ENCODE data around the gene JCAD.
A peak's percentile ranks its signal among the peaks of the same experiment; 100 is the strongest.
"Not testable (repeated sequence)": the region's sequence is repeated elsewhere in the genome, so short reads cannot be mapped to it uniquely, and the experiment has no call there.

JCAD gene
- total RNA-seq, result 0 to 5.2 (median 0) reads per million in 17 experiments

- DNase-seq, result peak; percentile 28 to 72 (median 50)
Observed at GRCh38 chr10:30059209-30060107, at the start of gene JCAD. Gene JCAD, minus strand, starts transcription at chr10:30059586. Its CDS starts 11,774 bp downstream, at chr10:30047812.

- DNase-seq, result no peak
Observed at GRCh38 chr10:30106987-30107386, 47.6 kb upstream of the JCAD start.

GRCh38 chr10:30103595-30104320, 44.4 kb upstream of the JCAD start:
- DNase-seq, result peak in 3 of 4 experiments; percentile 11 to 17 (median 14)

GRCh38 chr10:30099706-30100105, 40.3 kb upstream of the JCAD start:
- DNase-seq, result not testable (repeated sequence)

- DNase-seq, result no peak
Observed at GRCh38 chr10:30099101-30099500, 39.7 kb upstream of the JCAD start.

GRCh38 chr10:30098629-30099028, 39.2 kb upstream of the JCAD start:
- DNase-seq, result peak in 3 of 4 experiments; percentile 24 to 54 (median 51)

- DNase-seq, result no peak
Observed at GRCh38 chr10:30096564-30096963, 37.2 kb upstream of the JCAD start.

- DNase-seq, result no peak
Observed at GRCh38 chr10:30095631-30096422, 36.4 kb upstream of the JCAD start.

GRCh38 chr10:30094601-30095000, 35.2 kb upstream of the JCAD start:
- DNase-seq, result no peak

- no peak for DNase-seq
Observed at GRCh38 chr10:30093303-30093950, 34.0 kb upstream of the JCAD start.

- no peak for DNase-seq
Observed at GRCh38 chr10:30092151-30092790, 32.9 kb upstream of the JCAD start.

- no peak for DNase-seq
Observed at GRCh38 chr10:30091136-30091535, 31.8 kb upstream of the JCAD start.

GRCh38 chr10:30088178-30088577, 28.8 kb upstream of the JCAD start:
- no peak for DNase-seq

GRCh38 chr10:30083934-30084333, 24.5 kb upstream of the JCAD start:
- no peak for DNase-seq

- no peak for DNase-seq
Observed at GRCh38 chr10:30081182-30081581, 21.8 kb upstream of the JCAD start.

GRCh38 chr10:30080161-30080560, 20.8 kb upstream of the JCAD start:
- no peak for DNase-seq

GRCh38 chr10:30079408-30079807, 20.0 kb upstream of the JCAD start:
- no peak for DNase-seq

- no peak for DNase-seq
Observed at GRCh38 chr10:30075481-30075880, 16.1 kb upstream of the JCAD start.

- DNase-seq, result no peak
Observed at GRCh38 chr10:30074933-30075332, 15.5 kb upstream of the JCAD start.

- DNase-seq, result no peak
Observed at GRCh38 chr10:30074090-30074489, 14.7 kb upstream of the JCAD start.

GRCh38 chr10:30073767-30074060, 14.3 kb upstream of the JCAD start:
- DNase-seq, result no peak
